Measurements from ENCODE around the gene MACIR.
A peak's percentile ranks its signal among the peaks of the same experiment; 100 is the strongest.

Gene MACIR

GRCh38 chr5:103245761-103246160 is 12.8 kb upstream of the MACIR start:
- no peak for DNase-seq (ENCODE audit: low read depth in 2 of 2)

- DNase-seq (ENCODE audit: low read depth in 2 of 2) = no peak
These were observed 11.4 kb upstream of the MACIR start for GRCh38 chr5:103247118-103247517.

GRCh38 chr5:103249068-103249467 is 9.5 kb upstream of the MACIR start:
- no peak for DNase-seq (ENCODE audit: low read depth in 2 of 2)

- DNase-seq (ENCODE audit: low read depth in 2 of 2) = no peak
These were observed 3.6 kb upstream of the MACIR start for GRCh38 chr5:103254921-103255320.

- DNase-seq (ENCODE audit: low read depth in 2 of 2) = no peak
These were observed 2.9 kb upstream of the MACIR start for GRCh38 chr5:103255691-103256090.

GRCh38 chr5:103256178-103256577 is 2.4 kb upstream of the MACIR start:
- no peak for DNase-seq (ENCODE audit: low read depth in 2 of 2)

- DNase-seq (ENCODE audit: low read depth in 2 of 2) = peak; percentile 31 to 53
These were observed 568 bp downstream of the MACIR start for GRCh38 chr5:103258957-103259704.

- no peak for DNase-seq (ENCODE audit: low read depth in 2 of 2)
These were observed 1.3 kb downstream of the MACIR start for GRCh38 chr5:103259705-103260355.

GRCh38 chr5:103260951-103261350 is 2.4 kb downstream of the MACIR start:
- DNase-seq (ENCODE audit: low read depth in 2 of 2) = no peak

- DNase-seq (ENCODE audit: low read depth in 2 of 2) = no peak
These were observed 3.9 kb downstream of the MACIR start for GRCh38 chr5:103262422-103262871.

GRCh38 chr5:103263054-103263453 is 4.5 kb downstream of the MACIR start:
- no peak for DNase-seq (ENCODE audit: low read depth in 2 of 2)

- no peak for DNase-seq (ENCODE audit: low read depth in 2 of 2)
These were observed 5.9 kb downstream of the MACIR start for GRCh38 chr5:103264508-103264907.

- DNase-seq (ENCODE audit: low read depth in 2 of 2) = no peak
These were observed 12.0 kb downstream of the MACIR start for GRCh38 chr5:103270581-103270980.

- DNase-seq (ENCODE audit: low read depth in 2 of 2) = no peak
These were observed 13.2 kb downstream of the MACIR start for GRCh38 chr5:103271570-103272289.

GRCh38 chr5:103272377-103272776 is 13.8 kb downstream of the MACIR start:
- DNase-seq (ENCODE audit: low read depth in 2 of 2) = no peak

- DNase-seq (ENCODE audit: low read depth in 2 of 2) = no peak
These were observed 15.4 kb downstream of the MACIR start for GRCh38 chr5:103273952-103274351.

GRCh38 chr5:103275851-103276250 is 17.3 kb downstream of the MACIR start:
- DNase-seq (ENCODE audit: low read depth in 2 of 2) = no peak

GRCh38 chr5:103280967-103281366 is 22.4 kb downstream of the MACIR start:
- DNase-seq (ENCODE audit: low read depth in 2 of 2) = no peak

- no peak for DNase-seq (ENCODE audit: low read depth in 2 of 2)
These were observed 24.6 kb downstream of the MACIR start for GRCh38 chr5:103283120-103283519.

GRCh38 chr5:103283869-103284268 is 25.3 kb downstream of the MACIR start:
- DNase-seq (ENCODE audit: low read depth in 2 of 2) = no peak

- no peak for DNase-seq (ENCODE audit: low read depth in 2 of 2)
These were observed 28.1 kb downstream of the MACIR start for GRCh38 chr5:103286622-103287021.

GRCh38 chr5:103289024-103289423 is 30.5 kb downstream of the MACIR start:
- DNase-seq (ENCODE audit: low read depth in 2 of 2) = no peak

GRCh38 chr5:103290846-103291245 is 32.3 kb downstream of the MACIR start:
- no peak for DNase-seq (ENCODE audit: low read depth in 2 of 2)

Measured in stimulated activated CD8-positive, alpha-beta memory T cell treated with anti-CD3 and anti-CD28 coated beads, Interleukin-15, amount 100 ng/mL, for 4 hours (primary cell).